NCI-H69 (cell line): ENCODE data around the gene ATRAID.
A peak's percentile ranks its signal among the peaks of the same experiment; 100 is the strongest.
"Not testable (repeated sequence)": the region's sequence is repeated elsewhere in the genome, so short reads cannot be mapped to it uniquely, and the experiment has no call there.

Experiments
- DNase-seq: peaks from one replicate; lab custom pipeline; 2025; lab: John Stamatoyannopoulos, UW

ATRAID gene

GRCh38 chr2:27194538-27195354, 17.1 kb upstream of the ATRAID start:
- DNase-seq = peak; percentile 5

DNA sequence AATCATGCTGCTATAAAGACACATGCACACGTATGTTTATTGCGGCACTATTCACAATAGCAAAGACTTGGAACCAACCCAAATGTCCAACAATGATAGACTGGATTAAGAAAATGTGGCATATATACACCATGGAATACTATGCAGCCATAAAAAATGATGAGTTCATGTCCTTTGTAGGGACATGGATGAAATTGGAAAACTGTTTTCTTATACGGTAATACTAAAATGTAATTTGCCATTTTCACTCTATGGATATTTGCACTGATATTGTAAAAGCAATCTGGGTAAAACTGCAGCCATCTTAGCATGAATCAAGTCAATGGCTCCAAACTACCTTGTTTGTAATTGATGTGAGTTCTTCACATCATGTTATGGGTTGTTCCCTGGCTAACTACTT, 16.0 kb upstream of the ATRAID start:
- not testable (repeated sequence) for DNase-seq

GRCh38 chr2:27198068-27198467, 13.8 kb upstream of the ATRAID start:
- not testable (repeated sequence) for DNase-seq

DNA sequence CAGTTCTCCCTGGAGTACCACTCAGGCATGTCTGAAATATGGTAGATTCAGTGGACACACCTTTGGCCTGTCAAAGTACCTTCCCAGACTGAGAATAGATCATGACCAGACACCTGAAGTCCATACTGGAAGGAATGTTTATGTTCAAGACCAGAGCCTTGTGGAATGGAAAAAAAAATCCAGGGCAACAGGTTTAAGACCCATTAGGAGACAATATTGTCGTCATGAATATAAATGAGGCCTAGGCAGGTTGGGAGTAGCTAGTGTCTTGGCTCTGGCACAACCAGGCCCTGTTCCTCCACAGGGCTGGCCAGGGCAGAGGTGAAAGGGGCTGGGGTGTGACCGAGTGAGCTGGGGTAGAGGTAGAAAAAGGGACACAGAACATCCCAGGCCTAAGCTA, 13.2 kb upstream of the ATRAID start:
- DNase-seq = no peak

DNA sequence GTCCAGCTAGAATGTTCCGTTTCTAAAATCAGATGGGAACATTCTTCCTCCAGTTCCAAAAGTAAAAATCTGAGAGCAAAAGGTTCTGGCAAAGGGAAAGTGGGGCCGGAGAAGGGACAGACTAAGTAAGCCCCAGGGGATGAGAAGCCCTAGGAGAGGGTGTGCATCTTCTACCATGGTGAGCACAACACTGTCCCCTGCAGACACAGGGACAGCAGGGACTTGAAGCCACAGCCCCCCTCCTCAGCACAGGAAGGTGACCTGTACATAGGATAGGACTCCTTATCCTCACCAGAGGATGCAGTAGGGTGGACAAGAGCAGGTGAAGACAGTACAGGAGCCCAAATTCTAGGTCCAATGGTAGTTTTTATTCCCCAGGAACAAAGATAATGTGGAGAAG, 12.6 kb upstream of the ATRAID start:
- no peak for DNase-seq

DNA sequence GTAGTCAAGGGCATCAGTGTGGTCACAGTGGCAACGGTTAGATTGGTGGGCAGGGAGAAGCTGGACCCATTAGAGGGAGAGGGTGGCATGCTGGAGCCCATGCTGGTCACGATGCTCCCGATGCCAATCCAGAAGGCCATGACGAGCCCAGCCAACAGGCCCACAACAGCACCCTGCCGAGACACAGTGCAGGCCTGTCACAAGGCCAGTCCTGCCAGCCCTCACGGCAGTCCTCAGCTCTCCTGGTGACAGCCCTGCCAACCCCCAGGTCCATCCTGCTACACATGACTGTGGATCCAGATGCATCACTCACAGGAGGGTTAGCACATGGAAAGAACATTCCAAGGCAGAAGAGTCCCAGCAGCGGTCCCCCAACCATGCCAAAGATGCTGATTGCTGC, 10.2 kb upstream of the ATRAID start:
- DNase-seq = no peak

DNA sequence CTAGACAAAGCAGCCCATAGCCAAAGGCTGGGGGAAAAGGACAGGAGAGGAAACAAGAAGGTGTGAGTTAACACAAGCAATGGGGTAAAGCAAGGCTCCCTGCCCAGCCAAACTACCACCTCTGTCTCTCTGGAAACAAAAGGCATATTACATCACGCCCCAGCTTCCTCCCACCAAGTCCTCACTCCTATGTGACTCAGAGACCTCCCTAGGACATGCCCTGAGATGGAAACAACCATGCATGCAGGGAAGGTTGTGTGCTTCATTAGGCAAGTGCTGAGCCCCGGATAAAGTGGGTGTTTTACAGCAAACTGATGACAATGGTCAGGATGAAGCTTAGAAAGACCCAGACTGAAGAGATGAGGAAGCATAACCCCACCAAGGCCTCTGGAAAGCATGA, 9.0 kb upstream of the ATRAID start:
- no peak for DNase-seq

DNA sequence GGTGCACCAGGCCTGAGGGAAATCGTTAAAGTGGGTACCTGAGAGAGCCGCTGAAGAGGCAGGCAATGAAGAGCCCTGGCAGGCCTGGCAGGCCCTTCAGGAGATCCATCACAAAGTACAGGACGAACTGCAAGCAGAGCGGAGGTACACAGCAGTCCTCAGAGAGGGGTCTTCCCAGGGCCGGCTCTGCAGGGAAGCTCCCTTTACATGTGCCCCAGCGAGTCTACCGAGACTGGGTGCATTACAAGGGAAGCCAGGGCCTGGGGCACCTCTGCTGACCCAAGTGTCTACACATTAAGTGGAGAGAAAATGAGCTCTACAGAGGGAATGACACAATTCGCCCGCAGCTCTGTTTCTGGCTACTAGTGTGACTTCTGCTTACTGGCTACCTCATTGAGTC, 8.1 kb upstream of the ATRAID start:
- DNase-seq = no peak

- DNase-seq = no peak
These were observed 7.3 kb upstream of the ATRAID start for GRCh38 chr2:27204566-27204965.

- no peak for DNase-seq
These were observed 6.6 kb upstream of the ATRAID start for GRCh38 chr2:27205206-27205605.

- no peak for DNase-seq
These were observed 5.5 kb upstream of the ATRAID start for GRCh38 chr2:27206346-27206745.

DNA sequence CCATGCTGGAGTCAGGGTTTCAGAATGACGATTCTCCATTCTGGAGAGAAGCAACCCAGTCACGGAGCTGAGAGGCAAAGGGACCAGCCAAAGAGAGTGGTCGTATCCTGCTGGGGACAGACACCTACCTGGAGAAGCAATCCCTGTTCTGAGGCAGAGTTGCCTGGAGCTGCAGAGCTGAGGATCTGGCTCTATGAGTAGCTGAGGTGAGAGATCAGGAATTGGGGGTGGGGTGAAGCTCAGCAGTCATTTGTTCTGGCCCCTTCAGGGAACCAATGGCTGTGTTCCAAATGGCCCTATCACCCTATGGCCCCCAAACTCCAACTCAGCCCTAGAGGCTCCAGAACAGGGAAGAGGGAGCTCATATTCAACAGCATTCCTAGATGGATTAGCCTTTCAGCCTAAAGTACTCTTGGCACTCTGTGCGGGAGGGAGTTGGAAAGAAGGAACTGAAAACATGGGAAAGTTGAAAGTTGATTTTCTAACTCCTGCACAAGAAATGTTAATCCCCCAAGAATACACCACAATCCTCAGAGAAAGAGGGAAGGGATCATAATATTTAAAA, 3.3 kb upstream of the ATRAID start:
- no peak for DNase-seq

DNA sequence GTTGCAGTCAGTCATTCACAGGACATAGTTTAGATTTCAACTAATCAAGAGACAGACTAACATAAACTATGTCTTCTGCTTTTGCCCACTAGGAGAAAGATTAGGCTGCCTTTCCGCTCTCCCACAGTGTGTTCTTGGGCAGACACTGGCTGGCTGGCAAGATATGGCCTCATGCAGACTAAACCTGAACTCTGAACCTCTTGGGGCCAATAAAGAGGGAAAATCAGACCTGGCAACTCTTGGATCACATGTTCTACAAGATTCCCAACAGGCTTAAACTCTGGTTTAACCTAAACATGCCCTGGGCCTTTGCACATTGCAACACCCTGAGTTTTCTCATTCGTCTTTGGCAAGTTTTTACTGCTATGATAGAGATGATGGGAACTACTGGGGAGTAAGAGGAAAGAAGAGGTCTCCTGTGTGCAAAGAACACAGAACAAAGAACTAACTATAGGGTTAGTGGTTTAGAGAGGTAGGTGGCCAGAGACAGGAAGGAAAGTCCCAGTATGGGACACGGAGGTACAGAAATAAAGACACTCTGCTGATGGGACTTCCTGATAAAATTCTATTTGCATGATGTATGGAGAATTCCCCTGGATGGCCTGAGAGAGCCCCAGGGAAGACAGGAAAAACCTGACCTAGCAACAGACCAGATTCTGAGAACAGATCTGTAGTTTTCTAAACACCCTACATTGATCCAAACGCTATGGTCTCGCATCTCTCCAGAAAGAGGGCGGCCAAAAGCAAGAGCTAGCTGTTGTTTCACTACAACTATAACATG, 2.0 kb upstream of the ATRAID start:
- DNase-seq = no peak

DNA sequence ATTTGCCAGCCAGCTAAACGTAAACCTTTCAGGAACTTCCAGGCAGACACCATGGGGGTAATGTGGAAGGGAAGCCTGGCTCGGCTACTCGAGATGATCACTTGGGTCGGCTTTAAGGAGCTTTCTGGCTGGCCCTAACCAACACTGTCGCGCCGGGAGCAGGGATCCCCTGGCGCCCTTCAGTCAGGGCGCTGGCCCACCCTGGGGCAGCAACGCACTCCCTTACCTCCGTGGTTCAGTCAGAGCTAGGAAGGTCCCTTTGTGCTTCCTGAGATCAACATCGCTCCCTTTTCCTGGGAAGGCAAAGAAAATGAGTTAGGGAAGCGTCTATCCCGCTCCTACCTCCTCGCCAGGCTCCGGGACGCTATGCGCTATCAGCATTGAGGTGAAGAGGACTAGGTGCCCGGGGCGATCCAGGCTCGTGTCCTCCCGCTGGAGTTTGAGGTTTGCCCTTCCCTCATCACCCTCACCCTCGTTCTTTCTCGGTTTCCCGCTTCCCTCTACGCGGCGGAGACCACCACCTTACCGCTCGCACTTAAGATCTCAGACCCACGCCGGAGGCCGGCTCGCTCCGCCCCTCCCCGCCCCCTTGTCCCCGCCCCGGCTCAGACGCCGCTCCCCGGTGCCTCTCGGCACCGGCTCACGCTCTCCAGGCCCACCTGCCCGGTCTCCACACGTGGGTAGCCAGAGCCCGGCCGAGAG, 449 bp upstream of the ATRAID start:
- DNase-seq = no peak

GRCh38 chr2:27212626-27213471, 1.0 kb downstream of the ATRAID start:
- peak; percentile 48 for DNase-seq

- no peak for DNase-seq
These were observed 3.1 kb downstream of the ATRAID start for GRCh38 chr2:27214941-27215340.

DNA sequence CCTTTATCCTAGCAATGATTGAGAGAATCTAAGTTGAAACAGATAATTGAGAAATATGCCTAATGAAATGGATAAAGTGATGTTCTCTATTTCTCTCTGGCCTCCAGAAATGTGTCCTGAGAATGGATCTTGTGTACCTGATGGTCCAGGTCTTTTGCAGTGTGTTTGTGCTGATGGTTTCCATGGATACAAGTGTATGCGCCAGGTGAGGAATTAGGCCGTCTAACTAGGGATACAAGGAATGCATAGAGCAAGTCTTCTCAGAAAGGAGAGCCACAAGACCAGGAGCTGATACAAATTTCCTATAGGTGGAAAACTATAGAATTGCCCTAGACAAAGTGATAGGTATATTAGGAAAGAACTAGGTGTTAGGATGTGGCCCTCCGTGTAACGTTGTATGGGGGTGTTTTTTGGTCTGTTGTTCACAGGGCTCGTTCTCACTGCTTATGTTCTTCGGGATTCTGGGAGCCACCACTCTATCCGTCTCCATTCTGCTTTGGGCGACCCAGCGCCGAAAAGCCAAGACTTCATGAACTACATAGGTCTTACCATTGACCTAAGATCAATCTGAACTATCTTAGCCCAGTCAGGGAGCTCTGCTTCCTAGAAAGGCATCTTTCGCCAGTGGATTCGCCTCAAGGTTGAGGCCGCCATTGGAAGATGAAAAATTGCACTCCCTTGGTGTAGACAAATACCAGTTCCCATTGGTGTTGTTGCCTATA, 4.7 kb downstream of the ATRAID start:
- no peak for DNase-seq

GRCh38 chr2:27217173-27218121, 5.6 kb downstream of the ATRAID start, which contains the start of gene CAD:
Gene CAD (plus strand): TSS chr2:27217369. CDS start chr2:27217552, 183 bp downstream.
- peak; percentile 90 for DNase-seq

DNA sequence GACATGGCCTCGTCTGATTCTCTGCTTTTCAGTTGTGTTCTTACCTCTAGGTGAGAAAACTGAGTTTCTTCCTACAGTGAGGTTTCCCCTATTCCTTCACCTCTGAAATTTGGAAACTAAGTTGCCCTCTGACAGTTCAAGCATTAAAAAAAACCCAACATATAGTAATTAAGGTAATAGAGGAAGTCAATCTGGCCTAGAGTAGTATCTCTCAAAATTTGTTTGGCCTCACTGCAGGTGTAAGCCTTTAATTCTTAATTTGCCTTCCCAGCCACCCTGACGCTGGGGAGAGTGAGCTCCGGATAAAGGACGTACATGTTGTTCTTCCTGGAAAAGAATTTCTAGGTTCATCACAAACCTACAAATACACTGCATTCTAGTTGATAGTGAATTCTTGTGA, 6.8 kb downstream of the ATRAID start:
- DNase-seq = no peak

- no peak for DNase-seq
These were observed 7.2 kb downstream of the ATRAID start for GRCh38 chr2:27219091-27219490.
